Left cardiac atrium (tissue), 4 donors: ENCODE data around the gene LRRC8B. TPM values are rescaled to one million over a fixed set of nuclear protein-coding genes. Genes with fewer than 3 reads are reported as not detected.
"Not testable (repeated sequence)": the region's sequence is repeated elsewhere in the genome, so short reads cannot be mapped to it uniquely, and the experiment has no call there.

ENCODE experiments used
- ATAC-seq, 2 donors: fragments of 200-7000 bp; cut with Tn5 transposase; one replicate each; pipeline ENCODE4 v1.9.1; 2020; ENCODE audit warnings: mild to moderate bottlenecking in 2 of 2, moderate library complexity in 2 of 2
- DNase-seq: peaks from one replicate; pipeline ENCODE4 v3.0.0-alpha.2; 2020
- intact Hi-C, 2 donors: fragments of 100-400 bp; cut with DNase I; formaldehyde crosslinking; loops; one replicate each; pipeline versions ENCODE4 v1.14.1 to v1.15.1; 2022 to 2023
- total RNA-seq, 2 donors: library from RNA; stranded (reverse); fragmentation: NEBNext Ultra II Directional; extraction: Animal tissue kit (Norgen Biotek cat#: 25700); gene quantifications; one replicate each; pipeline ENCODE4 v1.2.1, GENCODE V29; 2021
- donor health status: DM: no; HTN: yes; CAD: no.
- donor health status: DM: no; HTN: yes; CAD: no; lungs with severe emphysema.
- donor health status: DM: yes; HTN: yes; CAD: no.
- donor health status: Dilated cardiomyopathy.

The LRRC8B gene
- total RNA-seq, 2 donors from 2014 or later = 4.9 to 6.9 TPM

DNA sequence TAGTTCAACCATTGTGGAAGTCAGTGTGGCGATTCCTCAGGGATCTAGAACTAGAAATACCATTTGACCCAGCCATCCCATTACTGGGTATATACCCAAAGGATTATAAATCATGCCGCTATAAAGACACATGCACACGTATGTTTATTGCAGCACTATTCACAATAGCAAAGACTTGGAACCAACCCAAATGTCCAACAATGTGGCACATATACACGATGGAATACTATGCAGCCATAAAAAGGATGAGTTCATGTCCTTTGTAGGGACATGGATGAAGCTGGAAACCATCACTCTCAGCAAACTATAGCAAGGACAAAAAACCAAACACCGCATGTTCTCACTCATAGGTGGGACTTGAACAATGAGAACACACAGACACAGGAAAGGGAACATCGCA, 2.7 kb upstream of the LRRC8B start:
- not testable (repeated sequence) for ATAC-seq, DNase-seq
- intact Hi-C loops = loop anchor here (10.0 kb wide), 1 partner anchor 83 kb away; no protein-coding TSS in a partner anchor

- ATAC-seq (peak; percentile 53 to 55), DNase-seq (no peak)
- intact Hi-C loops = loop anchor here (10.0 kb wide), 1 partner anchor 81 kb away; no protein-coding TSS in a partner anchor
These were observed 859 bp upstream of the LRRC8B start for GRCh38 chr1:89523572-89524368.

DNA sequence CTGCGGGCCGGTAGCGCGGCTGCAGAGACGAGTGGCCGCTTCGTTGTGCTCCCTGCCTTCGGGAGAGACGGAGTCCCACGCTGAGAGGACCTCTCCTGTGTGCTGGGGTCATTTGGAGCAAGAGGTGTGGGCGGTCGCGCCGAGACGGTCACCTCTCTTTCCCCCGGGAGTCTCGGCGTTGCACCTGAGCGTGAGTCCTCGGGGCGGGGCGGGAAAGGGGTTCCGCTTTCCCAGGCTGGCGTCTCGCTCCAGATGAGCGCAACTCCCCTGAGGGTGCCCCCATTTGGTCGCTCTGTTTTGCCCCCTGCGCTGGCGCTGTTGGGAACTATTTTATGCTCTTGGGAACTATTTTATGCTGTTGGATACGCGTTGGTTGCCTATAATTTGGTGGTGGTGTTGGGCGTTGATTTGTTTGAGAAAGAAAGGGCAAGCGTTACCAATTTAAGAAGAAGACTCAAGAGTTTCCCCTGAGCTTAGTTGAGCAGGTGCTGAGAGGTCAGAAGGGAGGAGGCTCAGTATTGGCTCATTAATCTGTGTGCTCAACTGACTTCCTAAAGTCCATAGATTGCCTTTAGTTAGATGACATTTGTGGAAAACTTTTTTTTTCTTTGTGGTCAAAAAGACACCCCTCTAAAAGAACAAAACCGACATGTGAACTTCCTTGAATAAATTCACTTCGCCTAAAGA, 683 bp downstream of the LRRC8B start:
- intact Hi-C loops = loop anchor here (10.0 kb wide), 1 partner anchor 79 kb away; no protein-coding TSS in a partner anchor
- DNase-seq = peak; percentile 46
- peak; percentile 14 to 31 for ATAC-seq

DNA sequence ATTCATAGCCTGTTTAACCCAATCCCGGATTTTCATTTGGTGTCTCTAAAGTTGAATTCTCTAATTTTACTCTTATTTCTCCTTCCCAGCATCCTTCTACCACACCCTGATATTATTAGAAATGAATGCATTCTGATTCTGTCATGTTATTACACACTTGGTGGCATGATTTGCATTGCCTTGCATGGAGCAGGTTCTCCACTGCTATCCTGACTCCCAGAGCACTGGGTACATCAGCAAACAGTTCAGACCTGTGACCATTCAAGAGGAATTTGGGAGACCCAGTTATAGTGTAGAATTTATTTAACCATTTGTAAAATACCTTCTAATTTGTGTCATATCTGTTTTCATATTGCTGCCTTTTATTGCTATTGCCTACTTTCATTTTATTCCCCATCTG, 2.6 kb downstream of the LRRC8B start:
- ATAC-seq = no peak
- DNase-seq = no peak
- intact Hi-C loops = loop anchor here (10.0 kb wide), 1 partner anchor 78 kb away; no protein-coding TSS in a partner anchor

GRCh38 chr1:89527750-89528381, 3.2 kb downstream of the LRRC8B start:
- DNase-seq (no peak), ATAC-seq (no peak)
- intact Hi-C loops = loop anchor here (10.0 kb wide), 1 partner anchor 77 kb away; no protein-coding TSS in a partner anchor

- intact Hi-C loops = loop anchor here (10.0 kb wide), 1 partner anchor 76 kb away; no protein-coding TSS in a partner anchor
- no peak for DNase-seq
- ATAC-seq = no peak
These were observed 3.8 kb downstream of the LRRC8B start for GRCh38 chr1:89528382-89528780.

GRCh38 chr1:89529196-89529595, 4.6 kb downstream of the LRRC8B start:
- intact Hi-C loops = loop anchor here (10.0 kb wide), 1 partner anchor 76 kb away; no protein-coding TSS in a partner anchor
- DNase-seq (no peak), ATAC-seq (no peak)

GRCh38 chr1:89530444-89531089, 5.9 kb downstream of the LRRC8B start:
- no peak for DNase-seq
- intact Hi-C loops = no loop called here
- ATAC-seq = no peak

DNA sequence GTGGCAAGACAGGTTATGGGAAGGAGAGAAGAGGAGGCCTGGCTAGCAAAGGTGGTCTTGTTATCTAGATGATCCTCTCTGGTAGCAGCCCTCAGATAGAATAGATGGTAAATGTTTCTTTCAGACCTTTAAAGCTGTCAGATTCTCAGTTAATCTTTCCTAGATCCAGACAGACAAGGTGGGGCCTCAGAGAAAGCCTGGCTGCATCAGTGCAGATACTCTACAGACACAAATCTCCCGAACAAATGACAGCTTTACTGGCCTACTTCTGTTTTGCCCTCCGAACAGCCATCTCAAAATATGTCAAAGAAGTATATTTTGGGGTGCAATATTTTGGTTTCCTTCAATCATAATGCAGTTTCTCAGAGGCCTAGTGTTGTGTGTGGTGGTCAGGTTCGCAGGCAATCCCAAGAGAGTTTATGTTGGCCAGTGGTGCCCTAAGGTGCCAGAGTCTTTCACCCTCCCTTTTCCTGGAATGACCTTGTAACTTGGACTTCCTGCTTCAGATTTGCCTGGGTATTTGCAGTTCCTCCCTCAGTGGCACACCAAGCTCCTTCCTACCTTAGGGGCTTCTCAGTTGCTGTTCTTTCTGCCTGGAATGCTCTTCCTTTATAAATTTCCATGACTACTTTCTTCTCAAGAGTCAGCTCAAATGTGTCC, 7.0 kb downstream of the LRRC8B start:
- intact Hi-C loops = no loop called here
- DNase-seq = no peak
- no peak for ATAC-seq

DNA sequence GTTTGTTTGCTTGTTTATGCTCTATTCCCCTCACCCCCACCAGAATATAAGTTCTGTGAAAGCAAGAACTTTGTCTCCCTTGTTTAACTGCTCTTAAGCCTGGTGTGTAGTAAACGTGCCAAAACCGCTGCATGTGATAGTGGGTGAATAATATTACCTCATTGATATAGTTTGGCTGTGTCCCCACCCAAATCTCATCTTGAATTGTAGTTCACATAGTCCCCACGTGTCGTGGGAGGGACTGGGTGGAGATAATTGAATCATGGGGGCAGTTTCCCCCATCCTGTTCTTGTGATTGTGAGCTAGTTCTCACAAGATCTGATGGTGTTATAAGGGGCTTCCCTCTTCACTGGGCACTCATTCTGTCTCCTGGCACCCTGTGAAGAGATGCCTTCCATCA, 7.6 kb downstream of the LRRC8B start:
- ATAC-seq = no peak
- intact Hi-C loops = no loop called here
- DNase-seq = no peak

GRCh38 chr1:89532866-89533265, 8.2 kb downstream of the LRRC8B start:
- no peak for ATAC-seq
- intact Hi-C loops = no loop called here
- DNase-seq = no peak

GRCh38 chr1:89535537-89535936, 10.9 kb downstream of the LRRC8B start:
- intact Hi-C loops = no loop called here
- DNase-seq (no peak), ATAC-seq (no peak)

DNA sequence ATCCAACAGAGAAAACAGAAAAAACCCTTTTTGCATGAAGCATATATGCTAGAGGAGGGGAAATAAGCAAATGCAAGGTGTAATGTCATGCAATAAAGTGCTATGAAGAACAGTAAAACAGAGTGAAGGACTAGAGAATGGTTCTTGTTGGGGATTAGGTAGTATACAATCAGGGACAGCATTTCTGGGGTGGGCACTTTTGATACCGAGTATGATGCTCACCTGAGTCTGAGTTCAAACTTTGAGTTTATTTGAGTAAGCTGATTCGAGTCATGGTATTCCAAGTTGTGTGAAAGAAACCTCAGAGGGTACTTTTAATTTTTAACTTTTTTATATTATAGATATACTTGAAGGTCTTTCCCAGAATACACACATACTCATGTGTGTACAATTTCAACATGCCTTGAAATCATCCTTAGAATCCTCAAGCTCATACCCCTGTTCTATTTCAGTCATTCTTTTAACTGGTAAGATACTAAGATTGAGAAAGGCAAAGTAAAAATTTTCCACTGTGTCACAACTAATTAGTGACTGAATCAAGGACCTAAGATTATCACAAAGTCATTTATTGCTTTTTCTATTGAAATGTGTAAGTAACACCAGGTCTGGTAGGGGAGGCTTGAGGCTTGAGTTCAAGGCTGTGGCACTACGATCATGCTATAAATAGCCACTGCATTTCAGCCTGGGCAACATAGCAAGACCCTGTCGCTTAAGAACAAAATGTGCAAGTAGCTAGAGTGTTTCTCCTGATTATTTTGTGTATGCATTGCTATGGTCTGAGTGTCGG, 12.1 kb downstream of the LRRC8B start:
- intact Hi-C loops = no loop called here
- DNase-seq = no peak
- ATAC-seq = peak in 1 of 2 donors; percentile 36

GRCh38 chr1:89538361-89538760, 13.7 kb downstream of the LRRC8B start:
- intact Hi-C loops = no loop called here
- no peak for DNase-seq
- ATAC-seq = peak; percentile 38 to 54

DNA sequence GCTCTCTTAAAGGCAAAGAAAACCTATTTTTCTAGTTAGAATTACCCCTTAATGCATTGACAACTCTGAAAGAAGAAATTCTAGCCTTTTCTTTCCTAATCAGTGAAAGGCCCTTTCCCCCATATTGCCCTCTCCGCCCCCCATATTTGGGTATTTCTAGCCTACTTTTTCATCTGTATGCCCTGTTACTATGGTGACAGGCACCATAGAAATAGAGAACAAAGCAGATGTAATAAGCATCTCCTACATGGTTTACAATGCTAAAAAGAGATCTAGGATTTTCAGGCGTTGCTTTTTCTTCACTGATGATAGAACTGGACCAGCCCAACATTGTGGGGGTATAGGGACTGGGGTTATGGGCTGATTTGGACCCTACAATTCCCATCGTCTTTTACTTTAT, 14.5 kb downstream of the LRRC8B start:
- ATAC-seq (no peak), DNase-seq (no peak)
- intact Hi-C loops = no loop called here

DNA sequence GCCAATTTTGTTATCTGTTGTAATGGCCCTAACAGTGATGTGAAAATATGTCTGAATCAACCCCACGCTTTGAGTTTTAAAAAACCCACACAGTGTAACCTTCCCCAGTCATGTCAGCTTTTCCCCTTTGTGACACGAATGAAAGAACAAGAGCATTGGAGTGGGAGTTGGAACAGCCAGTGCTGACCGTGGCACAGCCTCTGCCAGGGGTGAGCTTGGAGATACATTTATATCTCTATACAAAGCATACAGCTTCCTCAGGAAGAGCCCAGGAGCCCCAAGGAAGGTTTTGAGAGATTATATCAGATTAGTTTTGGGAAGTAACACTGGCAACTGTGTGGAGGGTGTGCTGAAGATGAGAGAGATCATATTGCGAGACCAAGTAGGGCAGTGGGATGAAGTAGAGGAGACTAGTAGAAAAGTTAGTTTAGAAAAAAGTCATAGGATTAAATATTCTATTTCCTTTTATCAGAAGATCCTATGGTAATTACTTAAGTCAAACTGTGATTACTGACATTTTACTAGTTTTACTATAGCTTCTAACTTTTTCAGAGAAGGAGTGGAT, 15.9 kb downstream of the LRRC8B start:
- intact Hi-C loops = no loop called here
- no peak for DNase-seq

DNA sequence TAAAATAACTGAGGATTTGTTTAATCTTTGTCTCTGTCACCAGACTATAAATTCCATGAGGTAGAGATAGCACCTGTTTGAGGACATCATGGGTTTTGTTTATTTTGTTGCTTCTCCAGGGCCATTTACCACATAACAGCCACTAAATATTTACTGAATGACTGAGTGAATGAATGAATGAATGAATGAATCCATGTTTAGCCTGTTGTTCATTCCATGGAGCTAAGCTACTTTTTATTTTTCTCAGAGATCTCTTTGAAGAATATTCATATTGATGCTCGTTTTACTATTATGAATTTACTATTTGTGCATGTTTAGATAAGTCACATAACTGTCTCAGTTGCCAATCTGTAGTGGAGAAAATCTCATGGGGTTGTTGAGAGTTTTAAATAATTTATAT, 17.7 kb downstream of the LRRC8B start:
- DNase-seq = no peak
- intact Hi-C loops = no loop called here
- no peak for ATAC-seq

More for the DNA sequence above, 15.9 kb downstream of the LRRC8B start:
- peak in 1 of 2 donors; percentile 25 for ATAC-seq

DNA sequence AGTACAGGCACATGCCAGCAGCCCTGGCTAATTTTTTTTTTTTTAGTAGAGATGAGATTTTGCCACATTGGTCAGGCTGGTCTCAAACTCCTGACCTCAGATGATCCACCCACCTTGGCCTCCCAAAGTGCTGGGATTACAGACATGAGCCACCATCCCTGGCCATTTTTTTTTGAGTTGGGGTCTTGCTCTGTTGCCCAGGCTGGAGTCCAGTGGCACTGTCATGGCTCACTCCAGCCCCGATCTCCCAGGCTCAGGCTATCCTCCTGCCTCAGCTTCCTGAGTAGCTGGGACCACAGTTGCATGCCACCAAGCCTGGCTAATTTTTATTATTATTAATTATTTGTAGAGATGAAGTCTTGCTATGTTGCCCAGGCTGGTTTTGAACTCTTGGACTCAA, 19.0 kb downstream of the LRRC8B start:
- intact Hi-C loops = not testable (repeated sequence)

More for the DNA sequence above, 19.0 kb downstream of the LRRC8B start:
- not testable (repeated sequence) for DNase-seq, ATAC-seq
